SJCRH30 (cell line): ENCODE measurements around the gene RPGRIP1L. TPM values are rescaled to one million over a fixed set of nuclear protein-coding genes. Genes with fewer than 3 reads are reported as not detected.
"Not testable (repeated sequence)": the region's sequence is repeated elsewhere in the genome, so short reads cannot be mapped to it uniquely, and the experiment has no call there.

Experiments used
- DNase-seq, 2 experiments: peaks; one replicate each; pipeline ENCODE4 v3.0.0-alpha.2; 2015 to 2020
- H3K27ac ChIP-seq: fragments of 250-450 bp; sonication (Bioruptor Pico); 2 replicates; pipeline ENCODE4 v1.5.1; 2020; ENCODE audit warnings: mild to moderate bottlenecking, moderate library complexity
- H3K27me3 ChIP-seq: fragments of 250-450 bp; sonication (Bioruptor Pico); 2 replicates; pipeline ENCODE4 v1.5.1; 2020; ENCODE audit warnings: mild to moderate bottlenecking, moderate library complexity
- H3K36me3 ChIP-seq: fragments of 250-450 bp; sonication (Bioruptor Pico); 2 replicates; pipeline ENCODE4 v1.5.1; 2020; ENCODE audit warnings: mild to moderate bottlenecking, moderate library complexity
- H3K4me1 ChIP-seq: fragments of 250-450 bp; sonication (Bioruptor Pico); 2 replicates; pipeline ENCODE4 v1.5.1; 2020; ENCODE audit warnings: mild to moderate bottlenecking, moderate library complexity
- H3K4me3 ChIP-seq: fragments of 250-450 bp; sonication (Bioruptor Pico); 2 replicates; pipeline ENCODE4 v1.5.1; 2020; ENCODE audit warnings: mild to moderate bottlenecking, moderate library complexity
- H3K9me3 ChIP-seq: fragments of 250-450 bp; sonication (Bioruptor Pico); replicated peaks from 2 replicates; pipeline ENCODE4 v1.5.1; 2020; ENCODE audit warnings: mild to moderate bottlenecking, moderate library complexity
- total RNA-seq: library from RNA; depleted of rRNA; stranded (reverse); fragments of >200 nt; shearing (Covaris generic); gene quantifications from 2 replicates; pipeline ENCODE4 v1.2.3, GENCODE V29; 2014

RPGRIP1L gene
- total RNA-seq, 1 experiment from 2014 or later: 26.9 TPM

DNA sequence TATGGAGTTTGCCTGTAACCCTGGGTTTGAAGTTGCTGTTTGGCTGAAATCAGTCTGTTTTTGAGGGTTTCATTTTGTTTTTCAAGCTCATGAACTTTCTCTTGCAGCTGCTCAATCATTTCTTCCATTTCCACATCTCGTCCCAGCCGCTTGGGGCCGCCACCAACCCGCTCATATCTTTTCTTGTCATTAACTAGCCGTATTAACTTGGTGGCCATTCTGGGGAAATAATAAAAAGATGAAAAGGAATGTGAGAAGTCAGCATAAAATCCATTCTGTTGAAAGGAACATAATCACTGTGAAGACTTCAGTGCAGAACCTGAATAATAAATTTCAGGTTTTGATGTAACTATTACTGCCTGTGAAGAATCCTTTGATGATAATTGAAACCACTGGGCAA is 11.5 kb downstream of the RPGRIP1L start:
- DNase-seq: no peak

DNA sequence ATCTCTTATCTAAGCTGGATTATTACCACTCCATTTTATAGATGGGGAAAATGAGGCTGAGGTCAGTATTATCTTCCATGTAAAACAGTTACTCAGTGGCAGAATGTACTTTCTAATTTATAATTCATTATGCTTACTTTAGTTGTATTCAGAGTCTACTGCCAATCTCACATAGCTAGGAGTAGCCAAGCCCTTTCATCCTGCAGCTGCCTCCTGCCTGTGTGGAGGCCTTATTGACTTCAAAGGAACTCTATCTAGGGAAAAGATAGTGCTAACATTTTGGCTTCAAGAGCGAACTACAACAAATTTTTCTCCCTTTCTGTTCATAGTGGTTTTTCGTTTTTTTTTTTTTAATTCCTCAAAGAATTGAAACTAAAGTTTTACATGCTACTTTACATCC is 12.9 kb downstream of the RPGRIP1L start:
- Histone ChIP-seq H3K27me3 (no peaks in the 10 kb centered on the region), H3K4me3 (no peak overlapping the region), H3K27ac (no peak overlapping the region), H3K4me1 (no peaks in the 10 kb centered on the region), H3K9me3 (0 out of 2 replicates have a peak, but pooled peaks cover 3% of the 10 kb centered on the region), H3K36me3 (peaks cover 30% of the 10 kb centered on the region)
- DNase-seq: no peak

More for the DNA sequence above, 11.5 kb downstream of the RPGRIP1L start:
- Histone ChIP-seq H3K27ac (no peak overlapping the region), H3K4me3 (no peak overlapping the region), H3K27me3 (no peaks in the 10 kb centered on the region), H3K4me1 (no peaks in the 10 kb centered on the region), H3K36me3 (peaks cover 38% of the 10 kb centered on the region), H3K9me3 (0 out of 2 replicates have a peak, but pooled peaks cover 3% of the 10 kb centered on the region)

DNA sequence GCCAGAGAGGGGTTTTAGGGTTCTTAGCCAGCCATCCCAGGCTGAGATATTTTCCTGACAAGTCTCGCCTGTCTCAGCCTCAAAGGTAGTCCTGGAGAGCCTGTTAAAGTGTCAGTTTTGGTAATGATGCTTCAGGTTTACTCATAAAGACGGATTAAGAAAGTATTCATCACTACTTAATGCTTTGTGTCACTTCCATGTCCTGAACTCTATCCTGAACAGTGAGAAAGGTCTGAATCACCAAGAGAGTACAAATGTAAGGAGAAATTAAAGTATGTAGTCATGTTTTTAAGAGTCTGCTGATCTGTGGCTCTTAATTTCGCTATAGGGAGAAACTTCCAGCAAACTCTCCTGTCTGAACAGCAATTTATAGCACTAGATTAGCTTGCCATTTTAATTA is 14.0 kb downstream of the RPGRIP1L start:
- Histone ChIP-seq H3K36me3 (peaks cover 30% of the 10 kb centered on the region), H3K4me3 (no peak overlapping the region), H3K27me3 (no peaks in the 10 kb centered on the region), H3K4me1 (no peaks in the 10 kb centered on the region), H3K9me3 (peaks cover 4% of the 10 kb centered on the region; the same call in 1 of the 2 replicates), H3K27ac (no peak overlapping the region)
- DNase-seq: no peak

DNA sequence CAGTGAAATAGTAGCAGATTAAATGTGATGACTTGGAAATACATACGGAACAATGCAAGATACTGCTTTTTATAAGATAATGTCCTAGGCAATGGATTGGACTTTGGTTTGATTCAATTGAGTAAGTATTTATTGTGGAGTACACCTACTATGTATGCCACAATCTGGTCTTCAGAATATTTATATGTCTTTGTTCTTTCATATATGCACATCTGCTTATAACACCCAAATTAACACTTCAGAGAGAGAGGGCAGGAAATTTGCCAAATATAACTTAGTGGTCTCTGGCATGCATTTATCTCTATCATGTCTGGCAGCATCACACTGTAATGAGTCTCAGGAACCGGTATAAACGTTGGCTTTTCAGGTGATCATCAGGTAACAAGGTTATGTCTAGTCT is 16.9 kb downstream of the RPGRIP1L start:
- Histone ChIP-seq H3K4me1 (no peaks in the 10 kb centered on the region), H3K9me3 (peaks cover 4% of the 10 kb centered on the region; the same call in 1 of the 2 replicates), H3K27me3 (no peaks in the 10 kb centered on the region), H3K4me3 (no peak overlapping the region), H3K36me3 (peaks cover 32% of the 10 kb centered on the region), H3K27ac (no peak overlapping the region)
- DNase-seq: no peak

DNA sequence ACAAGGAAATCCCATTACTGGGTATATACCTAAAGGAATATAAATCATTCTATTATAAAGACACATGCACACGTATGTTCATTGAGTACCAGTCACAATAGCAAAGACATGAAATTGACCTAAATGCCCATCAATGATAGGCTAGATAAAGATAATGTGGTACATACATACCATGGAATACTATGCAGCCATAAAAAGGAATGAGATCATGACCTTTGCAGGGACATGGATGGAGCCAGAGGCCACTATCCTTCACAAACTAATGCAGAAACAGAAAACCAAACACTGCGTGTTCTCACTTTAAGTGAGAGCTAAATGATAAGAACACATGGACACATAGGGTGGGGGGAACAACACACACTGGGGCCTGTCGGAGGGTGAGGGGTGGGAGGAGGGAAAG is 18.3 kb downstream of the RPGRIP1L start:
- not testable (repeated sequence) for DNase-seq, H3K4me1 ChIP-seq, H3K9me3 ChIP-seq, H3K27ac ChIP-seq, H3K27me3 ChIP-seq, H3K4me3 ChIP-seq
- peaks cover 23% of the 10 kb centered on the region for H3K36me3 ChIP-seq

DNA sequence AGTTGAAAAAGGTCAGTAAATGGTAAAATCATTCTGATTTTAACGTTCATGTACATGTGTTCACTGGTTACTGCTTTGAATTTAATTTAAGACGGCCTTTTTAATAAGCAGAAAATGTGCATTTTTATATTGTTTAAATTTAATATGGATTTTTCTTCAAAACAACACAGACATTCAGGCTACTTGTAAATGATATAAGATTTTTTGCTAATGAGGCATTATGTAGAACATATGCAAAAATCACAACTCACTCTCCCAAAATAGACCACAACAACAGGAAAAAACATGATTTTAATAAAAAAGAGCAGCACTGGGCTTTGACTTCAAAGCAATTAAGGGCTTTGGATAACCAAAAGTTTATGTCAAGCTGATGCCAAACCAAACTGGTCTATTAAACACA is 22.3 kb downstream of the RPGRIP1L start:
- Histone ChIP-seq H3K9me3 (peaks cover 4% of the 10 kb centered on the region; the same call in 1 of the 2 replicates), H3K27ac (no peak overlapping the region)

DNA sequence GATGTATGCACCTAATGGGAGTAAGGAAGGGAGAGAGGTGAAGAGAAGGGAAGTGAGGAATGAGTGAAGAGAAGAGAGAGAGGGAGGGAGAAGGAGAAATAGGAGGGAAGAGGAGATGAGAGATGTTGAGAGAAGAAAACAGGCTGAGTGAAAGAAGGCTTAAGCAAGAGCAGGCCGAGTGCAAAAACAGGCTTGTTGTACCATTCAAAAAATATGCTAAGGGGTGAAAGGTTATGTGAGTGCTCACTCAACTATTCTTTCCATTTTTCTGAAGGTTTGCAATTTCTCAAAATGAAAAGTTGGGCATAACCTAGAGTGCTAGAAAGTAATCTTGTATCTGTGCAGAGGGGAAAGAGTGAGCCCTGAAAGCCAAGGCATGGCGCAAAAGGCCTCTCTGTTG is 22.9 kb downstream of the RPGRIP1L start:
- no peak for DNase-seq
- H3K27ac ChIP-seq: no peak overlapping the region
- H3K36me3 ChIP-seq: peaks cover 17% of the 10 kb centered on the region
- peaks cover 4% of the 10 kb centered on the region; the same call in 1 of the 2 replicates for H3K9me3 ChIP-seq
- no peak overlapping the region for H3K4me3 ChIP-seq
- no peaks in the 10 kb centered on the region for H3K27me3 ChIP-seq
- H3K4me1 ChIP-seq: no peaks in the 10 kb centered on the region

More for the DNA sequence above, 22.3 kb downstream of the RPGRIP1L start:
- H3K4me1 ChIP-seq: no peaks in the 10 kb centered on the region
- no peaks in the 10 kb centered on the region for H3K27me3 ChIP-seq
- H3K36me3 ChIP-seq: peaks cover 18% of the 10 kb centered on the region
- no peak for DNase-seq
- H3K4me3 ChIP-seq: no peak overlapping the region

DNA sequence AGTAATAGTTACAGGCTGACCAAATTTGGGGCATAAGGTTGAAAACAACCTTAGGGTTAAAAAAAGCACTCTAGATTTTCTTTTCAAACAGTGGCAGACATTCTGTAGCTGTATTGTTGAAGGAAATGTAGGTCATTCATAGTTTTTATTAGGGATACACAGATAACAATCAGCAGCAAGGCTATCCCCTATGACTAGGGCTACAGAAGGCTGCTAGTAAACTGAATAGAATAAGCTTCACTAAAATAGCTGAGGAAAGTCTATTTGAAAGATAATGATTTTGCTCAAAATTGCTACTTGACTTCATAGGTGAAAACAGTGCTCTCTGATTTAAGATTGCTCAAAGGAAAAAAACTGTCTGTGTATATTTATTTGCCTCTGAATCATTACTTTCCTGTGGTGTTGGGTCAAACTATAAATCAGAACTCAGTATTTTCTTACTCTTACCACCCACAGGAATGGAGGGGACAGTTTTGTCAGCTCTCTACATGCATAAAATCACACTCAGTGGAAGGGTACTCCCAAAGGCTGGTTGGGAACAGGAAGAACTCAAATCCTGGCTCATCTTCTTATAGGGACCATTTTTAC is 24.8 kb downstream of the RPGRIP1L start:
- Histone ChIP-seq H3K36me3 (peaks cover 5% of the 10 kb centered on the region; the same call in 1 of the 2 replicates), H3K27me3 (no peaks in the 10 kb centered on the region), H3K4me1 (no peaks in the 10 kb centered on the region), H3K4me3 (no peak overlapping the region), H3K9me3 (no peaks in the 10 kb centered on the region), H3K27ac (no peak overlapping the region)
- DNase-seq: no peak

DNA sequence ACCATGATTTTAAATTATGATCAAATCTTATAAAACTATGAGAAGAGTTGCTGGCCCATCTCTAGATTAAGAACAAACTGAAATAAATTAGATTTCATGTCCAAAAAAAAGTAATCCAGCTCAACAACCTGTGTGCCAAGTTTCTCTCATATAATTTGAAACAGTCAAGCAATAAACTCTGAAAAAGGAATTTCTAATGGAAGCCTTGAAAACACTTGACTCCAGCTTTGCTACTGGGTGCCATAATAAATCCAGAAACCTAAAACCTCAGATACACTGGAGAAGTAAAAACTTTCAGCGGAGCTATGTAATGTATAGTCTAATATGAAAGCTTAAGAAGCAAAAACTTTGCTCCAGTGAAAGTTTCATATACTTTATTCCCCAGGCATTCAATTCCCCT is 25.5 kb downstream of the RPGRIP1L start:
- Histone ChIP-seq H3K9me3 (no peaks in the 10 kb centered on the region), H3K4me3 (no peak overlapping the region), H3K4me1 (no peaks in the 10 kb centered on the region), H3K27me3 (no peaks in the 10 kb centered on the region), H3K36me3 (peaks cover 3% of the 10 kb centered on the region; the same call in 1 of the 2 replicates), H3K27ac (no peak overlapping the region)
- DNase-seq: no peak

DNA sequence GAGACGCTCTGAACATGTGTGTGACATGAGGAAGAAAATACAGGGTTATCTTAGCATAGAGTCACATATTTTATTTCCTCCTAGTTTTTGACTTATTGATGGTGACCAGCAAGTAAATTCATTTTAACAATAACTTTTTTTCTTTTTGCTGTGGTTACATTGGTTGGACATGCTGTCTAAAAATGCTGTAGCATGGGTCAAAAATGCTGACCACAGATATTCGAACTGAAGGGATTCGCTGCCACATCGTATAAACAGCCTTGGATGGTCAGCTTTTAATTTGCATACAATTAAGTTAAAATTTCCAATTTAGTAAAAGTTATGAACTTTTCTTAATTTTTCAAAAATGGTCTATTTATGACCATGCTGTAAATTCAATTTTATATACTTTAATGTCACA is 30.5 kb downstream of the RPGRIP1L start:
- Histone ChIP-seq H3K27ac (no peak overlapping the region), H3K9me3 (no peaks in the 10 kb centered on the region), H3K36me3 (peaks cover 10% of the 10 kb centered on the region; the same call in 1 of the 2 replicates), H3K4me3 (no peak overlapping the region), H3K27me3 (no peaks in the 10 kb centered on the region), H3K4me1 (no peaks in the 10 kb centered on the region)
- DNase-seq: no peak

DNA sequence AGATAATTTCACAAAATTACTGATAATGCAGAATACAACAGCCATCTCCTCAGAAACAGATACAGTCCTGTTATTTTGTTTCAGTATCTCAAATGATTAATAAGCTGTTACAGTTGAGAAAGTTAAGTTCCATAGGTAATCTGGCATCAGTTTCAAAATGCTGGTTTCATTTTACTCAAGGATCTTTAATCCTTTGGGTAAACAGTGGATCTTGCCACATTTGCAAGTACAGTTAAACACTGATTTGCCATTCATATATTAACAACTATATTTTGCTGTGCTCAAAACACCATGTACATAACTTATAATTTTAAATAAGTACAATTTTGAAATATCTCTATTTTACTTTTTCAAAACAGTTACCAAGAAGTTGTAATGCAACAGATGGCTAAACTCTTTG is 31.2 kb downstream of the RPGRIP1L start:
- Histone ChIP-seq H3K9me3 (no peaks in the 10 kb centered on the region), H3K4me3 (no peak overlapping the region), H3K4me1 (no peaks in the 10 kb centered on the region), H3K27ac (no peak overlapping the region), H3K27me3 (no peaks in the 10 kb centered on the region), H3K36me3 (peaks cover 10% of the 10 kb centered on the region; the same call in 1 of the 2 replicates)
- DNase-seq: no peak

DNA sequence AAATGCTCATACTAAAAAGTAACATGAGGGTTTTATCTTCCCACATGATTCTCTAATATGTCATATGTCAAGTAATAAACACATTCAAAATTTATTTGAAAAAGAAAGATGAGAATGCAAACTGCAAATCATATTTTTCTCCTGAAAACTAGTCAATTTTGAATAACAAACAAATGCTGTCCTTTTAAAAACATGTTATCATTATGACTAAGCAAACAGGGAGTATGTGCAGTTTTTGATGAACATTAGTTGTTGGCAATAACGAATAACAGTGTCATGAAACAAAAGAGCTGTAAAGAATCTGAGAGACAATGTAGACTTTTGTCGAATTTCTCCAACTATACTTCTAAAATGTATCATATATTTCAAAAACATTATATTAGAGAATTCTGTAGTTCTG is 34.8 kb downstream of the RPGRIP1L start:
- DNase-seq: no peak
- no peak overlapping the region for H3K27ac ChIP-seq
- no peaks in the 10 kb centered on the region for H3K4me1 ChIP-seq
- no peak overlapping the region for H3K4me3 ChIP-seq
- no peaks in the 10 kb centered on the region for H3K9me3 ChIP-seq
- H3K36me3 ChIP-seq: peaks cover 10% of the 10 kb centered on the region; the same call in 1 of the 2 replicates
- H3K27me3 ChIP-seq: no peaks in the 10 kb centered on the region

DNA sequence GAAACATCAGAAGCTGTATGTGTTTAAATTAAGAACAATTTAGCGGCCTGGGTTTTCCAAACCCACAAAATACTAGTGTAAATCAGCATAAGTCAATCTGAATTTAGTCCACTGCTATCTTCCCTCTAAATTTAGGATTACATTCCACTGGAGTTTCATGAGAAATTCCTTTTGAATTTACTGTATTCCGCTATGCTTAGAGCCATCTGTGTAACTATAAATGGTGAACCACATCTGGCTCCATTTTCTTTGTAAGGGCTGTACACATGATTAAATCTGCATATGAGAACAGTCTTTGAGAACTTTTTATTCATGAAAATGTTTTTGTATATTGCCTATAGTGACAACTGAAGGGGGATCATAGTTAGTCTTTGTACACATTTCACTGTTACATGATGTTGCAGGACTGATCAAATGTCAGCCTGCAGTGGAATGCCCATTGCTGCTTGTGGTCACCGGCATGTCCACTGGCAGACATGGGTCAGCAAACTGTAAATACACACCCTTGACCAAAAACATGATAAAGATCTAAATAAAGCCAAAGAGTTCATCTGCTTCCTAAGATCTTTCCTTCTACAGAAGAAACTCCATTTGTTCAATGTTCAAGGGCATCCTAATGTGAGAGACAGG is 36.8 kb downstream of the RPGRIP1L start:
- Histone ChIP-seq H3K4me3 (no peak overlapping the region), H3K36me3 (peaks cover 3% of the 10 kb centered on the region; the same call in 1 of the 2 replicates), H3K27ac (no peak overlapping the region), H3K4me1 (no peaks in the 10 kb centered on the region), H3K9me3 (no peaks in the 10 kb centered on the region), H3K27me3 (no peaks in the 10 kb centered on the region)
- DNase-seq: no peak

DNA sequence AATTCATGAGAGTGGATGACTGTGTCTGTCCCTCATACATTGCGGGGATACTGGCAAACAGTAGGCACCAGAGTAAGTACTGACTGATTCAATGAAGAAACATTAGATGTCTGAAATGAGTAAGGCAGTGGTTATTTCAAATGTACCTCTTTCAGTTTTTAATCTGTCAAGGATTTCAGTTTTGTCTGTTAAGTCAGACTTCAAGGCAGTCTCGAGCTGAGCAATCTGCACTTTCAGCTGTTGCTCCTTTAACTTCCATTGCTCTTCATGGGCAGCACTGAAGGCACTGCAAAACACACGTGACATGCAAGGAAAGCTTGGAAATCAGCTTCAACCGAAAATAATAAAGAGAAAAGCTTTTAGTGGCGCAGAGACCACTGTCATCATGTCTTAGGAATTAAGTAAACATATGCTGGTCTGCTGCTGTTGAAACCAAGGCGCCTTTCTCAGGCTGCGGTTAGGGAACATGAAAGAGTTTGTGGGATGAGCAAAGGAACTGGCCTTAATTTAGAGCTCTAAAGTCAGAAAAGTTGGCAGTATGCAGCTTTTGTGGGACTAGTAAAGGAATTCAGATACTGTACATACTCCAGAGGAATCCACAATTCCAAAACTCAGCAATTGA is 38.8 kb downstream of the RPGRIP1L start:
- Histone ChIP-seq H3K9me3 (no peaks in the 10 kb centered on the region), H3K4me3 (no peak overlapping the region), H3K27ac (no peak overlapping the region), H3K27me3 (no peaks in the 10 kb centered on the region), H3K36me3 (no peaks in the 10 kb centered on the region), H3K4me1 (no peaks in the 10 kb centered on the region)
- no peak for DNase-seq

DNA sequence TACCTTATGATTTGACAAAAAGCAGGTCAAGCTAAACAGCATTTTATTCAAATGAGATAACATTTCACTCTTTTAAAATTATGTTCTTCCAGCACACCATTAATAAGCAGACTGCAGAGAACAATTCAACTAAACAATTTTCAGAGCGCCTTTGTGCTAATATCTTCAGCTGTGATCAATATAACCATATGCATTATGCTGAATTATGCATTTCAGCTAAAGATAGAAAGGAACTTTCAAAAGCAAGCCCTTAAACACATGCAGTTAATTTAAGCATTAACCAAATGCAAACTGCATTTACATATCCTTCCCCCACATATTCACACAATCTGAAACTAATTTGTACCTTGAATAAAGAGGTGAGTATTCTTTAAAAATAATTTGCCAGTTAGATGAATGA is 41.6 kb downstream of the RPGRIP1L start:
- no peak overlapping the region for H3K4me3 ChIP-seq
- no peak overlapping the region for H3K27ac ChIP-seq
- H3K27me3 ChIP-seq: no peaks in the 10 kb centered on the region
- no peak for DNase-seq
- H3K9me3 ChIP-seq: no peaks in the 10 kb centered on the region
- H3K36me3 ChIP-seq: peaks cover 3% of the 10 kb centered on the region; the same call in 1 of the 2 replicates
- H3K4me1 ChIP-seq: no peaks in the 10 kb centered on the region
